Vagina (tissue), 2 donors: ENCODE results near the gene CORO6.

ENCODE experiments used
- CTCF ChIP-seq, 3 experiments: fragments of 450-650 bp in 2 of 3; fragments of 200-600 bp in 1 of 3; sonication (generic) in 1 of 3; IDR thresholded peaks; one replicate each; pipeline ENCODE4 v1.5.1; 2017 to 2019; ENCODE audit warnings: antibody characterized with exemption in 3 of 3, mild to moderate bottlenecking in 2 of 3, moderate library complexity in 2 of 3
- POLR2A ChIP-seq, 2 donors: fragments of 450-650 bp; IDR thresholded peaks; one replicate each; pipeline ENCODE4 v1.6.1; 2017; ENCODE audit warnings: antibody characterized with exemption in 2 of 2, mild to moderate bottlenecking in 2 of 2, moderate library complexity in 2 of 2

- TF ChIP-seq POLR2A (IDR thresholded peaks at IDR 0.05), result no peak
- TF ChIP-seq CTCF (IDR thresholded peaks at IDR 0.05), result no peak
Observed at GRCh38 chr17:29614349-29615047, 8.2 kb downstream of the CORO6 start.
